Endothelial cell of umbilical vein (primary cell): ENCODE data around the gene DGCR8. TPM values are rescaled to one million over a fixed set of nuclear protein-coding genes. Genes with fewer than 3 reads are reported as not detected.

ENCODE experiments used
- BruUV-seq: library from RNA; stranded (reverse); fragments of 400-500 nt; replicated peaks from 2 replicates; lab custom pipeline; 2021; lab: Mats Ljungman, UMichigan
- CTCF ChIA-PET: fragments of 300-600, 350-600 bp; sonication (Branson Sonifier 250); formaldehyde crosslinking; loops from one replicate; lab custom pipeline; 2021; ENCODE audit warnings: antibody characterized with exemption, inconsistent platforms; lab: Charles Lee
- POLR2A ChIA-PET: fragments of 300-600, 350-600 bp; sonication (Branson Sonifier 250); formaldehyde crosslinking; loops from one replicate; lab custom pipeline; 2021; ENCODE audit warnings: antibody characterized with exemption, inconsistent platforms; lab: Charles Lee
- DNase-seq: peaks from one replicate; pipeline ENCODE4 v3.0.0-alpha.2; 2011; ENCODE audit warnings: low read depth, low spot score
- FAIRE-seq: peaks from 2 replicates; lab custom pipeline; 2011; peaks lifted over from hg19 to GRCh38; lab: Jason Lieb, UNC
- H2AFZ ChIP-seq: 2 replicates; pipeline ENCODE4 v1.6.0; 2012; ENCODE audit warnings: low read depth, low read length, control low read depth, inconsistent platforms
- H3K27ac ChIP-seq: 2 replicates; pipeline ENCODE4 v1.5.1; 2011; ENCODE audit warnings: low read depth, mild to moderate bottlenecking, control low read depth, low read length, moderate library complexity; ENCODE audit not compliant: insufficient read depth
- H3K27me3 ChIP-seq, 2 experiments: 2 replicates each; pipeline versions ENCODE4 v1.6.0 to v1.6.1; 2011; ENCODE audit warnings: low read length in 2 of 2, mixed read lengths in 1 of 2; ENCODE audit not compliant: control insufficient read depth in 2 of 2, insufficient read depth in 2 of 2
- H3K36me3 ChIP-seq, 2 experiments: 2 replicates in 1 of 2; 3 replicates in 1 of 2; pipeline ENCODE4 v1.5.1; 2011; ENCODE audit warnings: low read length in 2 of 2, mild to moderate bottlenecking in 1 of 2, moderate library complexity in 1 of 2; ENCODE audit not compliant: control insufficient read depth in 2 of 2, insufficient read depth in 2 of 2; ENCODE audit errors: extremely low read depth in 1 of 2
- H3K4me1 ChIP-seq: 3 replicates; pipeline ENCODE4 v1.5.1; 2011; ENCODE audit warnings: mild to moderate bottlenecking, low read length; ENCODE audit not compliant: control insufficient read depth, insufficient read depth; ENCODE audit errors: extremely low read depth
- H3K4me2 ChIP-seq: 2 replicates; pipeline ENCODE4 v1.6.1; 2011; ENCODE audit warnings: low read length, control low read depth, mixed read lengths; ENCODE audit not compliant: insufficient read depth
- H3K4me3 ChIP-seq, 3 experiments: fragments of 200-600 bp in 1 of 3; sonication (generic), shearing (Covaris generic) in 1 of 3; replicated peaks in 1 of 3; 2 replicates each; pipeline ENCODE4 v1.5.1; 2011 to 2016; ENCODE audit warnings: control low read depth in 3 of 3, low read length in 3 of 3, mild to moderate bottlenecking in 2 of 3, inconsistent platforms in 1 of 3, low read depth in 1 of 3, moderate library complexity in 1 of 3; ENCODE audit not compliant: insufficient read depth in 1 of 3
- H3K79me2 ChIP-seq: 2 replicates; pipeline ENCODE4 v1.6.0; 2012; ENCODE audit warnings: low read length, inconsistent platforms; ENCODE audit not compliant: control insufficient read depth, insufficient read depth
- H3K9ac ChIP-seq: replicated peaks from 2 replicates; pipeline ENCODE3; 2011; ENCODE audit warnings: low read length, control low read depth; ENCODE audit not compliant: insufficient read depth; ENCODE audit errors: extremely low read depth
- H3K9me1 ChIP-seq: replicated peaks from 3 replicates; pipeline ENCODE4 v1.6.0; 2011; ENCODE audit warnings: mild to moderate bottlenecking, low read length; ENCODE audit not compliant: control insufficient read depth, insufficient read depth; ENCODE audit errors: extremely low read depth
- H3K9me3 ChIP-seq: replicated peaks from 2 replicates; pipeline ENCODE4 v1.5.1; 2012; ENCODE audit warnings: low read length, inconsistent platforms; ENCODE audit not compliant: control insufficient read depth, insufficient read depth
- H4K20me1 ChIP-seq: replicated peaks from 2 replicates; pipeline ENCODE3; 2011; ENCODE audit warnings: mild to moderate bottlenecking, low read length; ENCODE audit not compliant: control insufficient read depth, insufficient read depth; ENCODE audit errors: extremely low read depth
- FOS ChIP-seq: IDR thresholded peaks from 2 replicates; pipeline ENCODE4 v1.6.1; 2011; ENCODE audit warnings: mild to moderate bottlenecking, low read length, moderate library complexity, borderline replicate concordance; ENCODE audit not compliant: insufficient read depth
- POLR2A ChIP-seq: IDR thresholded peaks from 2 replicates; pipeline ENCODE4 v1.6.1; 2012; ENCODE audit warnings: low read depth, mild to moderate bottlenecking, control low read depth, low read length
- POLR2AphosphoS5 ChIP-seq: IDR thresholded peaks from 2 replicates; pipeline ENCODE4 v1.6.1; 2012; ENCODE audit warnings: low read depth, mild to moderate bottlenecking, control low read depth, low read length, moderate library complexity; ENCODE audit not compliant: insufficient read depth
- dilution Hi-C: fragments of 300-500 bp; cut with MboI; formaldehyde crosslinking; loops from one replicate; pipeline ENCODE4 v1.15.0; 2019; ENCODE audit warnings: low sequenced_read_pairs; ENCODE audit not compliant: extremely low pct_ligation_motif_present
- intact Hi-C: fragments of 100-400 bp; cut with micrococcal nuclease; formaldehyde crosslinking; loops from one replicate; pipeline ENCODE4 v1.10.0; 2022
- polyA plus RNA-seq, 4 experiments: library from polyadenylated mRNA; depleted of rRNA in 3 of 4; stranded (reverse) in 3 of 4; unstranded in 1 of 4; fragments of >200 nt; gene quantifications; 2 replicates each; pipeline versions ENCODE4 v1.2.1 to v1.2.3, GENCODE V29; 2011 to 2012; ENCODE audit warnings: missing spikeins in 1 of 4
- total RNA-seq: library from RNA; stranded (reverse); gene quantifications from 2 replicates; pipeline ENCODE4 v1.2.3, GENCODE V29; 2021
- TF ChIP-seq, protein P1 (sequence below): IDR thresholded peaks from 2 replicates; pipeline ENCODE4 v1.6.1; 2011; ENCODE audit not compliant: insufficient read depth, insufficient read length
- TF ChIP-seq, protein P2 (sequence below), 2 donors: IDR thresholded peaks; 1 replicate in 1 of 2; 2 replicates in 1 of 2; pipeline ENCODE4 v1.5.1; 2011; ENCODE audit warnings: low read length in 2 of 2, mild to moderate bottlenecking in 2 of 2, moderate library complexity in 2 of 2, control low read depth in 1 of 2, inconsistent platforms in 1 of 2, low read depth in 1 of 2; ENCODE audit not compliant: insufficient read depth in 1 of 2; ENCODE audit errors: extremely low read depth in 1 of 2

Gene DGCR8
- total and polyA plus RNA-seq, 2 donors (not counting 3 experiments of a cell fraction or from before 2014, with no cell fraction given), result 32.7 to 64.2 TPM

DNA sequence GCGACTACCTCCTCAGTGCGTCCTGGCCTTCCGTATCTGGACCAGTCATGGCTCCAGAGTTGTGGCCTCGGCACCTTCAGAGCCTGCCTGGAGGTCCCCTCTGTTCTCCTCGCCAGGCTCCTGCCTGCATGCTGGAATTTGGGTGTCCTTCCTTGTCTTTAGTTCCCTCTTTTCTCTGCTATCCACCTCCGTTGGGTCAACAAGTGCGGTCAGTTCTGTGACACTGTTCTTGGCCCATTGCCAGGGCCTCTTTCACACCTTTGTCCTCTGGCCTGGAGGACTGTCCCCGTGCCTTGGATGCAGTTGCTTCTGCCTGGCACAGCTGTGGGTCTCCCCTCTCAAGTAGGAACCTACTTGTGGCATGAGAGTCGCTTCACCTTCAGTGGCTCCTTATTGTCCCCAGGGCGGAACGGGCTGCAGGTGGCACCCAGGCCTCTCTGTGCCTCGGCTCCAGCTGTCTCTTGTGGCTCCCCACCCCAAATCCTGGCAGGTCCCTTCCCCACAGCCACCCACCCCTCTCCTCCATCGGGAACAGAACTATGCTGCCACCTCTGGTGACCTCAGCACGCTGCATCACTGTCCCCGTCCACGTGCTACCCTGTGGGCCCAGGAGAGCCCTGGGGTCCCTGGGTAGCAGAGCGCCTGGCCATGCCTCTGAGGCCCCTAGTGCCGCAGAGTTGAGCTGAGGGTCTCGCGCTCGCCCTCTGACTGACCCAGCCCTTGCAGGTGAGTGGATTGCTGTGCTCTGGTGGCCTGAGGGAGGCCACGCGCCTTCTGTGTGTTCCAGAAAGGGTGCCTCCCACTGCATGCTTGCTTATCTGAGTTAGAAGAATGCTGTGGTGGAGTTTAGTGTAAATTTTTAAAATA, 4.7 kb downstream of the DGCR8 start:
- Histone ChIP-seq H3K9ac (no peak overlapping the region), H3K4me2 (no peak overlapping the region), H3K9me1 (no peaks in the 10 kb centered on the region), H4K20me1 (peaks cover 2% of the 10 kb centered on the region), H3K79me2 (peaks cover 83% of the 10 kb centered on the region), H3K9me3 (no peaks in the 10 kb centered on the region), H3K27me3 (no peaks in the 10 kb centered on the region), H3K36me3 (peaks cover 22 to 37% of the 10 kb centered on the region in 2 experiments), H3K4me1 (peaks cover 19% of the 10 kb centered on the region), H2AFZ (no peak overlapping the region), H3K4me3 (no peak overlapping the region), H3K27ac (no peak overlapping the region)
- intact Hi-C loops, result no loop called here
- no TSS peak for BruUV-seq
- no peak for TF ChIP-seq POLR2AphosphoS5
- TF ChIP-seq, protein P1, sequence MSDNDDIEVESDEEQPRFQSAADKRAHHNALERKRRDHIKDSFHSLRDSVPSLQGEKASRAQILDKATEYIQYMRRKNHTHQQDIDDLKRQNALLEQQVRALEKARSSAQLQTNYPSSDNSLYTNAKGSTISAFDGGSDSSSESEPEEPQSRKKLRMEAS, result peak; percentile 37
- TF ChIP-seq, protein P2, sequence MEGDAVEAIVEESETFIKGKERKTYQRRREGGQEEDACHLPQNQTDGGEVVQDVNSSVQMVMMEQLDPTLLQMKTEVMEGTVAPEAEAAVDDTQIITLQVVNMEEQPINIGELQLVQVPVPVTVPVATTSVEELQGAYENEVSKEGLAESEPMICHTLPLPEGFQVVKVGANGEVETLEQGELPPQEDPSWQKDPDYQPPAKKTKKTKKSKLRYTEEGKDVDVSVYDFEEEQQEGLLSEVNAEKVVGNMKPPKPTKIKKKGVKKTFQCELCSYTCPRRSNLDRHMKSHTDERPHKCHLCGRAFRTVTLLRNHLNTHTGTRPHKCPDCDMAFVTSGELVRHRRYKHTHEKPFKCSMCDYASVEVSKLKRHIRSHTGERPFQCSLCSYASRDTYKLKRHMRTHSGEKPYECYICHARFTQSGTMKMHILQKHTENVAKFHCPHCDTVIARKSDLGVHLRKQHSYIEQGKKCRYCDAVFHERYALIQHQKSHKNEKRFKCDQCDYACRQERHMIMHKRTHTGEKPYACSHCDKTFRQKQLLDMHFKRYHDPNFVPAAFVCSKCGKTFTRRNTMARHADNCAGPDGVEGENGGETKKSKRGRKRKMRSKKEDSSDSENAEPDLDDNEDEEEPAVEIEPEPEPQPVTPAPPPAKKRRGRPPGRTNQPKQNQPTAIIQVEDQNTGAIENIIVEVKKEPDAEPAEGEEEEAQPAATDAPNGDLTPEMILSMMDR (IDR thresholded peaks at IDR 0.05; ENCODE audit: extremely low read depth in 1 of 2, insufficient read depth in 1 of 2, low read depth in 1 of 2, low read length in 2 of 2), result peak; percentile 26 to 47
- DNase-seq (no peak), FAIRE-seq (no peak)
- CTCF ChIA-PET, result no interaction called here
- POLR2A ChIA-PET, result no interaction called here
- dilution Hi-C loops, result no loop called here

DNA sequence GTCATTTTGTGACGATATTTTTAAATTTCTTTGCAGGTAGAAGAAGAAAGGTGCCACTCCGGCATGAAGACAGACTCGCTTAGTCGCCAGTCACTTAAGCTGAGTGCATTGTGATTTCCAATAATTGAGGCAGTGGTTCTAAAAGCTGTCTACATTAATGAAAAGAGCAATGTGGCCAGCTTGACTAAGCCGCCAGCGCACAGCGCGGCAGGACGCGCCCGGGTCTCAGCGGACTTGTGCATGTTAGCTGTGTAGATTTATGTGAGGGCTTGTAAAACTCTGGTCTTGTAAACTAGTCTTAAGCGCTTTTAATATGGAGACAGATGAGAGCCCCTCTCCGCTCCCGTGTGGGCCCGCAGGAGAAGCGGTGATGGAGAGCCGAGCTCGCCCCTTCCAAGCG, 5.6 kb downstream of the DGCR8 start:
- intact Hi-C loops, result no loop called here
- TF ChIP-seq POLR2A (no peak), FOS (no peak)
- Histone ChIP-seq H3K36me3 (peaks cover 30 to 45% of the 10 kb centered on the region in 2 experiments), H3K9me3 (no peaks in the 10 kb centered on the region), H3K4me1 (peaks cover 19% of the 10 kb centered on the region), H2AFZ (no peak overlapping the region), H3K9ac (no peak overlapping the region), H3K79me2 (peaks cover 89% of the 10 kb centered on the region), H3K9me1 (no peaks in the 10 kb centered on the region), H4K20me1 (peaks cover 2% of the 10 kb centered on the region), H3K4me3 (no peak overlapping the region), H3K27me3 (no peaks in the 10 kb centered on the region), H3K4me2 (no peak overlapping the region), H3K27ac (no peak overlapping the region)
- no peak for FAIRE-seq
- BruUV-seq, result no TSS peak
- dilution Hi-C loops, result no loop called here
- POLR2A ChIA-PET, result no interaction called here
- CTCF ChIA-PET, result no interaction called here
- DNase-seq, result no peak
